HG03159 (cell line): ENCODE results near the gene MAMLD1.

Experiments used
- ATAC-seq: cut with Tn5 transposase; IDR thresholded peaks from one replicate; pipeline ENCODE4 v1.9.1; 2021; ENCODE audit warnings: mild to moderate bottlenecking, moderate library complexity; ENCODE audit not compliant: unreplicated experiment

The MAMLD1 gene

GRCh38 chrX:150489359-150490015 is 126.4 kb downstream of the MAMLD1 start:
- no peak for ATAC-seq

- ATAC-seq = no peak
These were observed 132.4 kb downstream of the MAMLD1 start for GRCh38 chrX:150495496-150495895.

- ATAC-seq = no peak
These were observed 136.1 kb downstream of the MAMLD1 start for GRCh38 chrX:150499240-150499639.

GRCh38 chrX:150502091-150502490 is 139.0 kb downstream of the MAMLD1 start:
- no peak for ATAC-seq

GRCh38 chrX:150502979-150503897 is 140.1 kb downstream of the MAMLD1 start:
- no peak for ATAC-seq

GRCh38 chrX:150503898-150504219 is 140.7 kb downstream of the MAMLD1 start:
- no peak for ATAC-seq

GRCh38 chrX:150504397-150505182 is 141.5 kb downstream of the MAMLD1 start:
- no peak for ATAC-seq

GRCh38 chrX:150506020-150506419 is 142.9 kb downstream of the MAMLD1 start:
- no peak for ATAC-seq

- no peak for ATAC-seq
These were observed 143.4 kb downstream of the MAMLD1 start for GRCh38 chrX:150506486-150506885.

GRCh38 chrX:150507251-150507856 is 144.2 kb downstream of the MAMLD1 start:
- ATAC-seq = no peak

GRCh38 chrX:150508018-150508417 is 144.9 kb downstream of the MAMLD1 start:
- no peak for ATAC-seq

GRCh38 chrX:150508451-150509367 is 145.6 kb downstream of the MAMLD1 start:
- no peak for ATAC-seq

- no peak for ATAC-seq
These were observed 146.6 kb downstream of the MAMLD1 start for GRCh38 chrX:150509703-150510102.

- ATAC-seq = no peak
These were observed 149.4 kb downstream of the MAMLD1 start for GRCh38 chrX:150512461-150512901.

GRCh38 chrX:150513544-150513943 is 150.4 kb downstream of the MAMLD1 start:
- no peak for ATAC-seq

- ATAC-seq = no peak
These were observed 151.3 kb downstream of the MAMLD1 start for GRCh38 chrX:150514462-150514861.

- ATAC-seq = no peak
These were observed 152.7 kb downstream of the MAMLD1 start for GRCh38 chrX:150515801-150516200.

- no peak for ATAC-seq
These were observed 154.3 kb downstream of the MAMLD1 start for GRCh38 chrX:150517303-150517910.

GRCh38 chrX:150522494-150522893 is 159.4 kb downstream of the MAMLD1 start:
- no peak for ATAC-seq
